ENCODE data around the gene GPR61.

GRCh38 chr1:109582021-109582420, 42.3 kb downstream of the GPR61 start:
- no peak for TF ChIP-seq POLR2A (IDR thresholded peaks at IDR 0.05)
- no peak for TF ChIP-seq CTCF (IDR thresholded peaks at IDR 0.05)

Measured in right lobe of liver (tissue), 4 donors.